UCSD-AML1 (cell line): Measurements from ENCODE around the gene LTA4H.
"Not testable (repeated sequence)": the region's sequence is repeated elsewhere in the genome, so short reads cannot be mapped to it uniquely, and the experiment has no call there.

Experiments
- DNase-seq: peaks from one replicate; lab custom pipeline; 2025; ENCODE audit not compliant: unreplicated experiment; lab: John Stamatoyannopoulos, UW

The LTA4H gene

DNA sequence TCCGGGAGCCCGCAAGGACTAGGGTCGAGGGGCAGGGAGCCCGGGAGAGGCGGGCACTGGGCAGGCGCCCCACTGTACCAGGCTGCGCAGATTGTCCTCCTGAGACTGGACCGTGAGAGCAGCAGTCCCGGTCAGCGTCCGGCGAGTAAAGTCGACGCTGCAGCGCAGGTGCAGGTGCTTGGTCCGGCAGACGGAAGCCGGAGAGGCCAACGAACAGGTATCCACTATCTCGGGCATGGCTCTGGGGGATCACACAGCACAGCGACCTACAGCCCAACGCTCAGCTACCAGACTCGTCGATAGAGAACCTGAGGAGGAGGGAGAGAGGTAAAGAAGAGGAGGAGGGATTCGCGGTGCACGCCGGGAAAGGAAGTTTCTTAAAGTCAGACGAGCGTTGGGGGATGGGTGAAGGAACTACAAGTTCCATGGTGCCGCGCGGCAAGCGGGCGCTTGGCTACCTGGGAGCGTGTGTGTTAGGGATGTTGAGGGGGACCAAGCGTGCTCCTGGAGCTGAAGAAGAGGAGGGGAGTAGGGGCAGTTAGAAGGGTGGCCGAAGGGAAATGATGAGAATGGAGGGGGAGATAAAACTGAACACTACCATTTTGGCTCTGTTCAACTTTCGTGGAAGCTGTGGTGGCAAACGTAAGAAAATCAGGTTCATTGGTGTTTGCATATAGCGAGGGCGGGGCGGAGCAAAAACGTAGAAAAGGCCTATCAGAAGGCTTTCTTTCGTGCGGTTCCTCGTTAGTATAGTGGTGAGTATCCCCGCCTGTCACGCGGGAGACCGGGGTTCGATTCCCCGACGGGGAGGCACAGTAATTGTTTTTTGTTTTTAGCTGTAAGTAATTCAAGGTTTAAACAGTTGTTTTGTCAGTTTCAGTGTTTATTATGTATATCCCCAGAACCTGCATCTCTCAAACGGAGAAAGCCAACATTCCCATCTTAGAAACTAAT is at the start of gene LTA4H:
Gene LTA4H (minus strand): TSS at position 305 of the 954 bp plus-strand sequence. CDS start 68 bp downstream, at position 237.
- peak; percentile 95 for DNase-seq

GRCh38 chr12:96084624-96085023 is 49.2 kb upstream of the LTA4H start:
- no peak for DNase-seq

- no peak for DNase-seq
These were observed 47.8 kb upstream of the LTA4H start for GRCh38 chr12:96083020-96083719.

GRCh38 chr12:96081596-96081995 is 46.2 kb upstream of the LTA4H start:
- DNase-seq: no peak

DNA sequence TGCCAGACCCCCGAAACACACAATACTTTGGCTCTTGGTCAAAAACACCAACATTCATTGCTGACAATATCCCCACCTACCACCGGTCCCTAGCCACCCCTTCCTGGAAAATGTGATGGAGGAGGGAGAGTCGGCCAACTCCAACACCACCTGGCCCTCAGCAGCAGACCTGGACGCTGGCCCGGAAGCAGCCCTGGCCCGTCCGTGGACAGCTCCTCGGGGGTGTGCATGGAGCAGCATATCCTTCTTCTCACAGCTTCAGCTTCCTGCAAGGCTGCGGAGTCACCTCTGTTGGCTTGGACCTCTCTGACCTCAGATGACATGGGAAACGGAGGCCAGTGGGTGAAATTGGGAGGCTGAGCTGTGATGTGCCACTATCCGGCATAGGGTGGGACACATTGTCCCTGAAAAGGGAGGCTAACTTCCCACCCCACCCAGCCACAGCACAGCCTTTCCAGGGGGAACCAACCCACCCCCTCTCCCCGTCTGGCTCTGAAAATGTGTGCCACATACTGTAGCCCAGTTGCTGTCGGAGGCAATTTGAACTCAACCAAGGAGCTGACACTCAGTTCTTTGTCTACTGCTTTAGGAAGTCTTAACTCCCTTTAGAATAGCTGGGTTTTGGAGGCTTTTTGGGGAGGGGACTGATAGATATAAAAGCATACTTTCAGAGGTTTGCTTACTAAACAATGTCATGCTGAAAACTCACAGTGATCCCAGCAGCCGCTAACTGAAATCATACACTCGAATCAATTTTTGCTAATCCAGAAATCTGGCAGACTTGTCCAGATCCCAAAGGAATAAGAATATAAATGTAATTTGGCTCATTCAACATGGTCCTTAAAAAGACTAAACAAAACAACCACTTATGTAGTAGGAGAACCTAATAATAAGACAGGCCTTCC is 43.1 kb upstream of the LTA4H start:
- no peak for DNase-seq

- DNase-seq: no peak
These were observed 41.7 kb upstream of the LTA4H start for GRCh38 chr12:96077081-96077480.

- DNase-seq: no peak
These were observed 40.2 kb upstream of the LTA4H start for GRCh38 chr12:96075560-96075959.

GRCh38 chr12:96073346-96074330 is 38.3 kb upstream of the LTA4H start:
- no peak for DNase-seq

- DNase-seq: peak; percentile 32
These were observed 35.4 kb upstream of the LTA4H start for GRCh38 chr12:96070670-96071279.

- DNase-seq: no peak
These were observed 34.3 kb upstream of the LTA4H start for GRCh38 chr12:96069511-96070231.

DNA sequence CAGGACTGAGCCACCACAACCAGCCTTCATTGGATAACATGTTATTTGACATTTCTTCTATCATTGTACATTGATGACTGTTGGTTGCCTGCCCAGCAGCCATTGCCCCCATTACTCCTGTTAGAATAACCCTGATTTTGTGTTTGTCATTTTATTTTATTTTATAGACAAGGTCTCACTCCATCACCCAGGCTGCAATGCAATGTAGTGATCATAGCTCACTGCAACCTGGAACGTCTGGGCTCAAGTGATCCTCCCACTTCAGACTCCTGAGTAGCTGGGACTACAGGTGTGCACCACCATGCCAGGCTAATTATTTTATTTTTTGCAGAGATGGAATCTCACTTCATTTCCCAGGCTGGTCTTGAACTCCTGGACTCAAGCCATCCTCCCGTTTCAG is 33.2 kb upstream of the LTA4H start:
- DNase-seq: no peak

DNA sequence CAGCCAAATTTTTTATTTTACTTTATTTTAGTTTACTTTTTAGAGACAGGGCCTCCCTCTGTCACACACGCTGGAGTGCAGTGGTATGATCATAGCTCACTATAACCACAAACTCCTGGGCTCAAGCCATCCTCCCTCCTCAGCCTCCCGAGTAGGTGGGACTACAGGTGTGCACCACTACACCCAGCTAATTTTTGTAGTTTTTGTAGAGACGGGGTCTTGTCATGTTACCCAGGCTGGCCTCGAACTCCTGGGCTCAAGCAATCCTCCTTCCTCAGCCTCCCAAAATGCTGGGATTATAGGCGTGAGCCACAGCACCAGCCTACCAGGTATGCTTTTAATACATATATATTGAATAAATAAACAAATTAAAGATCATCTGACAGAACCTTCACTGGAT is 32.7 kb upstream of the LTA4H start:
- DNase-seq: no peak

DNA sequence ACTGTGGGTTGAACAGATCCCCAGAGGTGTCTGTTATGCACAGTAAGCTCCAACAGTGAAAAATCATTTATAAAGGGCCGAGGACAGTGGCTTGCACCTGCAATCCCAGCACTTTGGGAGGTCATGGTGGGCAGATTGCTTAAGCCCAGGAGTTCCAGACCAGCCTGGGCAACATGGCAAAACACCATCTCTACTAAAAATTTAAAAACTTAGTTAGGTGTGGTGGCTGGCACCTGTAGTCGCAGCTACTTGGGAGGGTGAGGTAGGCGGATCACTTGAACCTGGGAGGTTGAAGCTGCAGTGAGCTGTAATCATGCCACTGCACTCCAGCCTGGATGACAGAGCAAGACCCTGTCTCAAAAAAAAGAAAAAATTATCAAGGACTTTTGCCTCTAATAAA is 30.4 kb upstream of the LTA4H start:
- not testable (repeated sequence) for DNase-seq

DNA sequence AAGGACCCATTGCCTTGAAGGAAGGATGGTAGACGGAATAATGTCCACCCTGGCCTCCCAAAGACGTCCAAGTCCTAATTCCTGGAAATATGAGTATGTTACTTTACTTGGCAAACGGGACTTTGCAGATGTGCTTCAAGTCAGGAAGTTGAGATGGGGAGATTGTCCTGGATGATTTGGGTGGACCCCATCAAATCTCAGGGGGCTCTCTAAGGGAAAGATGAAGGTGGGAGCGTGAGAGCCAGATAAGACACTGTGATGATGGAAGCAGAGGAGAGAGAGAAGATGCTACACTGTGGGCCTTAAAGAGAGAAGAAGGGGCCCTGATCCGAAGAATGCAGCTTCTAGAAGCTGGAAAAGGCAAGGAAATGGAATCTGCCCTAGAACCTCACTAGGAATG is 29.6 kb upstream of the LTA4H start:
- DNase-seq: no peak

DNA sequence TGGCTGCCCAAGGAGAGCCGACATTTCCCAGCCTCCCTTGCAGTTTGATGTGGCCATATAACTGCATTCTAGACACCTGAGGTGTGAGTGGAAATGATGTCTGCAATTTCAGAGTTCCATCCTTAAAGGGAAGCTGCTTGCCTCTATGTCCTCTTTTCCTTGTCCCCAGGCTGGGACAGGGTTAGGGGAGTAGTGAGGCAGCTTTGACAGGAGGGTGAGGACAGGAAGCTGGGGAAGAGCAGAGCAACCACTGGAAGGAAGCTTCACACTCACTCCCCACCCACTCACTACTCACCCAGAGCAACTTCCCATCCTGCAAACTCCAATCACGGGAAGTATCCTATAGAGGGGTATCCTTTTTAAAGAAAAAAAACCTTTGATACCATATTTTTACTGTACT is 28.9 kb upstream of the LTA4H start:
- DNase-seq: peak; percentile 44

DNA sequence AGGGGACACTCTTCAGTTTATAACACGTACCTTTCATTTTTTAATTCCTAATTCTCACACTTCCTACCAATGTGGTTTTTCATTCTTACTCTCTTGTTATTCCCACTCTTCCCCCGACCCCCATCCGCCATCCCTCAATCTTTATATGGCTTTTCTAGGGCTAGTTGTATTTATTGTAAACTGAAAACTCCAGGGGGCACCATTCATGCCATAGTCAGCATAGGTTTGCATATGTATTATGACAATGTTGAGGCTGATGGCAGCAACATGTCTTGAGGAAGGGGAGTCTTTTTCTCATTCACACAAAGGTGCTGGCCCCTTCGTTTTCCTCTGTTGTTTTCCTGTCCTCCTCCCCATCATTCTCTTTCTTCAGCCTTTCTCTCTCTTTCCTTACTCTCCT is 27.7 kb upstream of the LTA4H start:
- no peak for DNase-seq

GRCh38 chr12:96061864-96062453 is 26.6 kb upstream of the LTA4H start:
- DNase-seq: peak; percentile 71

DNA sequence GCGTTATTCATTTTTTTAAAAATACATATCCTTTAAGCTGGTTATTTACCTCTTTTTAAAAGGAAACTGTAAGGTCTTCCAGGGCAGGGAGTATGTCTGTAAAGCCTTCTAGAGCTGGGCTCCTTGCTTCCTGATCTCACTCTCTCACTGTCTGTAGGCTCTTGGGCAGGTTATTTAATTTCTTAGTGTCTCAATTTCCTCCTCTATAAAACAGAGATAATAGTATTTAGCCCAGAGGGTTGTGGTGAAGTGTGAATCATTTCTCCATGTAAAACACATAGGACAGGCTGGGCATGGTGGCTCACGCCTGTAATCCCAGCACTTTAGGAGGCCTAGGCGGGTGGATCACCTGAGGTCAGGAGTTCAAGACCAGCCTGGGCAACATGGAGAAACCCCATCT is 25.9 kb upstream of the LTA4H start:
- no peak for DNase-seq
